GM20000 (cell line): ENCODE measurements around the gene MRPL40.
A peak's percentile ranks its signal among the peaks of the same experiment; 100 is the strongest.
"Not testable (repeated sequence)": the region's sequence is repeated elsewhere in the genome, so short reads cannot be mapped to it uniquely, and the experiment has no call there.

Experiments
- DNase-seq: peaks from one replicate; pipeline ENCODE4 v3.0.0; 2012; ENCODE audit warnings: low spot score
- TF ChIP-seq, protein P1 (sequence below): IDR thresholded peaks from 2 replicates; pipeline ENCODE4 v1.5.1; 2012; ENCODE audit warnings: mild to moderate bottlenecking, control low read depth; ENCODE audit errors: extremely low read depth, missing control alignments

The MRPL40 gene

DNA sequence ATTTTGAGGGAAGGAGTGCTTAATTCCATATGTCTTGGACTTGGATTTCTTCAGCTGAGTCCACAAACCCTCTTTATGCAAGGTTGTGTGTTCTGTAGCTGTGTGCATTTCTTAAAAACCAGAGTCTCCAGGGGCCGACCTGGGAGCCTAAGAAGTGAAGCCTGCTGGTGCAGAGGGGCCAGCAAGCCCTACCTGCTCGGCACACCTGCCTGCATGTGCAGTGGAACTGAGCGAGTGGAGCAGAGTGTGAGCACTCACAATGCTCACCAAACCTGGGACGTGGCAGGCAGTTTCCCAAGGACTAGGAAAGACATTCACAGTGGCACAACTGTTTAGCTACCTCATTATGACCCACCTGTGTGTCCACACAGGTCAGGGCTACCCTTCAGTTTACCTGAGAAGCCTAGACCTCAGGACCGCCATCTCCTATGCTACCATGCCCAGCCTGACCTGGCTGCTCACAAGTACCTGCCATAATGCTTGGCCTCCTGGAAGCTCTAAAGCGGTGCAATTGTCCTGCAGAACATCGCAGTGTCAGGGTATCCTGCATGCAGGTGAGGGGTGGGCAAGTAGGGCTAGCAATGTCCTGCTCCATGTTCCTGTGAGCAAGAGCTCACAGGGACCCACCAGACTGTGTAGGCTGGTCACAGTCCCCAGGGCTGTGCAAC is 11.3 kb downstream of the MRPL40 start:
- no peak for DNase-seq
- TF ChIP-seq, protein P1, sequence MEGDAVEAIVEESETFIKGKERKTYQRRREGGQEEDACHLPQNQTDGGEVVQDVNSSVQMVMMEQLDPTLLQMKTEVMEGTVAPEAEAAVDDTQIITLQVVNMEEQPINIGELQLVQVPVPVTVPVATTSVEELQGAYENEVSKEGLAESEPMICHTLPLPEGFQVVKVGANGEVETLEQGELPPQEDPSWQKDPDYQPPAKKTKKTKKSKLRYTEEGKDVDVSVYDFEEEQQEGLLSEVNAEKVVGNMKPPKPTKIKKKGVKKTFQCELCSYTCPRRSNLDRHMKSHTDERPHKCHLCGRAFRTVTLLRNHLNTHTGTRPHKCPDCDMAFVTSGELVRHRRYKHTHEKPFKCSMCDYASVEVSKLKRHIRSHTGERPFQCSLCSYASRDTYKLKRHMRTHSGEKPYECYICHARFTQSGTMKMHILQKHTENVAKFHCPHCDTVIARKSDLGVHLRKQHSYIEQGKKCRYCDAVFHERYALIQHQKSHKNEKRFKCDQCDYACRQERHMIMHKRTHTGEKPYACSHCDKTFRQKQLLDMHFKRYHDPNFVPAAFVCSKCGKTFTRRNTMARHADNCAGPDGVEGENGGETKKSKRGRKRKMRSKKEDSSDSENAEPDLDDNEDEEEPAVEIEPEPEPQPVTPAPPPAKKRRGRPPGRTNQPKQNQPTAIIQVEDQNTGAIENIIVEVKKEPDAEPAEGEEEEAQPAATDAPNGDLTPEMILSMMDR: no peak

DNA sequence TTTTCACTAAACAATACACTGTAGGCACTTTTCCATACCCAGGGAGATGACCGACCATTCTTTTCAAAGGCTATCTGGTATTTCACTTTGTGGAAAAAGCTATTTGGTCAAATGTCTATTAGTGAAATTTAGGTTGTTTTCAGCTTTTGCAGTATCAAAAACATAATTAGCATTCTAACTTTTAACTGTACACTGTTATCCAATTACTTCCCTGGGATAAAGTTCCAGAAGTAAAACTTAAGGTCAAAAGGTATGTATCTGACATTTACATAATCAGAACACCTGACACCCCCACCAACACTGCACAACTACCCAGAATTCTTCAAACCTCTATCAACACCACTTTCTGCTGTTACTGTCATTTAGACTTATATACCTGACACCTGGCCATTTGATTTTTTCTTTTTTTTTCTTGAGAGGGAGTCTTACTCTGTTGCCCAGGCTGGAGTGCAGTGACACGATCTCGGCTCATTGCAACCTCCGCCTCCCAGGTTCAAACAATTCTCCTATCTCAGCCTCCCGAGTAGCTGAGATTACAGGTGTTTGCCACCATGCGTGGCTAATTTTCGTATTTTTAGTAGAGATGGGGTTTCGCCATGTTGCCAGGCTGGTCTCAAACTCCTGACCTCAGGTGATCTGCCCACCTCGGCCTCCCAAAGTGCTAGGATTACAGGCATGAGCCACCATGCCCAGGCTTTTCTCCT is 13.1 kb downstream of the MRPL40 start:
- DNase-seq: not testable (repeated sequence)

DNA sequence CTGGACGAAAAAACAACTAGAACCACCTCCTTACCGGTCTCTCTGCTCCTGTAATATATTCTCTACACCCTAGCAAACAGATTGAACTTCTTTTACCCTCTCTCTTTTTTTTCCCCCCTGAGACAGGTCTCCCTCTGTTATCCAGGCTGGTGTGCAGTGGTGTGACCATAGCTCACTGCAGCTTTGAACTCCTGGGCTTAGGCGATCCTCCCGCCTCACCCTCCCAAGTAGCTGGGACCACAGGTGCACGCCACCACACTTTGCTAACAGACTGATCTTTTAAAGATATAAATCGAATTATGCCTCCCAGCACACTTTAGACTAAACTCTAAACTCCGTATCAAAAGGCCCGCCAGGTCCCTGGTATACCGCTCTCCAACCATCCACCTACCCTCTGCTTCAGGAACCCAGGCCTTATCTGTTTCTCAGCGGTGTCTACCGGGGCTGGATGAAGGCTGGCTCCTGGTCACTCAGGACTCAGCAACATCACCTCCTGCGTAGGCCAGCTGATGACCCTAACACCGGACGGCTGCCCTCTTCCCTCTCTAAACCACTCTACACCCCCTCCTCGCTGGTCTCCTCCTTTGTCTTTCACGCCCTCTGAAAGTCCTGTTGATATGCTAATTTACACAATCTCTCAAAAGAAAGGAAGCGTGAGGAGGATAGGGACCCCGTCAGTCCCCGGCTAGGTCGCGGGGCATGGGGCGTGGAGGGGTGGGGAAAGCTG is 14.4 kb downstream of the MRPL40 start:
- DNase-seq: no peak
- TF ChIP-seq, protein P1: no peak

DNA sequence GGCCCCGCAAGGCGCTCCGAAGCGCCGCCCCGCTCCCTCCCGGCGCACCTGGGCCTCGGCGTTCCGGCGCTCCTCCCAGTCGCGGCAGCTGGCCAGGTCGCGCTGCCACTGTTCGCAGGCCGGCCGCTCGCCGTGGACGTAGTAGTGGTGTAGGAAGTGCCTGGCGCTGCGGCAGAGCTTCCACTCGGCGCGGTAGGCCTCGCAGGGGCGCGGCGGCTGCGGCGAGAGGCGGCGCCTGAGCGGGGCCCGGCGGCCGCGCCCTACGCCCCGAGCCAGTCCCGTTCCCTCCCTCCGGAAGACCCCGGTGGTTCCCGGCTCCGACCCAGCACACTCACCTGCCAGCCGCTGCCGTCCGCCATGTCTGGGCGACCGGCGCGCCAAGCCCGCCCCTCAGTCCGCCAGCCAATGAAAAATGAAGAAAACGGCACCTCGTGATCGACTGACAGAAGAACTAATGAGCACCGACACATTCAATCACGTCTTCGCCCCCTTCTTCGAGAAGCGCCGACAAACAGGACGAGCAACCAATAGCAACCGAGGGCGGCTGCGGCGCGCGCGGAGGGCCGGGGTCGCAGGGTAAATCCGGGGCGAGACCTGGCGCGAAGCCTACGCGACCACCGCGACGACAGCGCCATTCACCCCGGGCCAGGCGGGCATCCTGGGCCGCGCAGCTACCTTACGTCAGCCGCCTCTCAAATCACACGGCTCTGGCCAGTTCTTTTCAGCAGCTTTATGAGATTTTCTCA is 15.2 kb downstream of the MRPL40 start, which contains the start of gene C22orf39:
Gene C22orf39, minus strand, starts transcription at position 382 of the 746 bp plus-strand sequence. Its CDS starts 23 bp downstream, at position 359.
- peak; percentile 99 for DNase-seq
- TF ChIP-seq, protein P1: no peak

DNA sequence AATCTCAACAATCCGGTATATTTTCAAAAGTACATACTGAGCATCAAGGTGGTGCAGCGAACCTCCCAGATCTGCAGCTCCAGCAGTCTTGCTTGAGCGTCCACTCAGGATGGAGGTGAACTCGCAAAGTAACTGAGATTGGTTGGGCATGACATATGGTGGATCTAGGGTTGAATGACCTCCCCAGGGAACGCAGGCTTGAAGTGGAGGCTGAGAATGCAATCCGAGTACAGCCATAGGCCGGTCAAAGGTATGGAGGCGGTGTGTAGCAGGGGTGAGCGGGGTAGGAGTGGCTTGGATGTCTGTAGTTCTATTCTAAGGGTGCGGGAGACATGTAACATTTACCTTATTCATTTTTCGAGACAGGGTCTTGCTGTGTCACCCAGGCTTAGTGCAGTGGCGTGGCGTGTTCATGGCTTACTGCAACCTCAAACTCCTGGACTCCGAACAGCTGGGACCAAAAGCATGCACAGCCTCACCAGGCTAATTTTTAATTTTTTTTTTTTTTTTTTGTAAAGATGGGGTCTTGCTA is 15.8 kb downstream of the MRPL40 start:
- TF ChIP-seq, protein P1: no peak
- peak; percentile 80 for DNase-seq

DNA sequence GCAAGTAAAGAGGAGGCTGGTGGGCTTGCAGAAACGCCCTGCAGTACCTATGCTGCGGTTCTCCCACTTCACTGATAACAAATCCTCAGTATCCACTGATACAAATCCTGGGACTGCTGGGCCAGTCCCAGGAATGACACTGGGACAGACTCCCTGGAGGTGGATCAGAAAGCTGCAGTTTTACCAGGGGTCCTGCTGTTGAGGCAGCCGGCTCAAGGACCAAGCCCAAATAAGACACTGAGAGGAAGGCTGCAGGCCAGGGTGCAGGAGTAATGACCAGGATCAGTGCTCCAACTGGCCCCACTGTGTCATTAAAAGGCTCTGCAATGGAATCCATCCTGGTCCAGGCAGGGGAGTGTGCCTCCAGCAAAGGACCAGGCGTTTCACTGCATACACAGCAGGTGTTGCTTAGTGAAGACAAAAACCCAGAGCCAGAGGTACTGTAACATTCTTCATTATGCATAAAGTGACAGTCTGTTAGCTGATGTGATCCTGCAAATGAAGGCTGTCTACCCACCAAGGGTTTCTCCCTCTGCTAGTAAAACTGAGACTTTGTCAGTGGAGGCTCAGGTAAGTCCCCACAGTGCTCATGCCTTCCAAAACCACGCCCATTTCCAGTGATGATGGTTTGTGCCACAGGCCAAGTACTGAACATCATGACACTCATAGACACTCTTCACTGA is 16.5 kb downstream of the MRPL40 start:
- TF ChIP-seq, protein P1: no peak
- DNase-seq: peak; percentile 60

DNA sequence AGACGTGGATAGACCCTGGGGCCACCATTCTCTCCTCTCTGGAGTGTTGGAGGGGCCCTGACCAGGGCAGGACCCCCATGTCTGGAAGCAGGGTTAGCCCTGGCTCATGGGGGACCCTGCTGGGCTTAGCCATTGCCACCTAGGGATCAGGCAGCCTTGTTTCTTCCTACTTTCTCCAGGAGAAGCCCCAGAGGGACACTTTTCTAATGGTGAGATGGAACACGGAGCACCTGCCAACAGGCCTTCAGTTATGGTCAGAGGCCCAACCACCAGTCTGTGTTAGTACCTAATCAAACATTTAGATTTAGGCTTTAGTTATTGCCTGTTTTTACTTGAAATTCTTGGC is 17.1 kb downstream of the MRPL40 start:
- no peak for DNase-seq
- TF ChIP-seq, protein P1: no peak
